Naive thymus-derived CD8-positive, alpha-beta T cell (primary cell): ENCODE results near the gene IZUMO3. TPM values are rescaled to one million over a fixed set of nuclear protein-coding genes. Genes with fewer than 3 reads are reported as not detected.
"Not testable (repeated sequence)": the region's sequence is repeated elsewhere in the genome, so short reads cannot be mapped to it uniquely, and the experiment has no call there.

Experiments
- ATAC-seq, 2 donors: fragments of 150-1000 bp; cut with Tn5 transposase in 1 of 2; sonication (Bioruptor Pico), chemical (Tn5 transposase) in 1 of 2; 1 replicate in 1 of 2; 2 replicates in 1 of 2; pipeline ENCODE4 v1.10.0; 2021; ENCODE audit warnings: mild to moderate bottlenecking in 2 of 2, moderate library complexity in 2 of 2
- POLR2A ChIA-PET: fragments of 350-600 bp; sonication (Branson Sonifier 250); formaldehyde crosslinking; loops from one replicate; lab custom pipeline; 2021; ENCODE audit warnings: antibody characterized with exemption; lab: Charles Lee
- DNase-seq, 10 donors: peaks; one replicate each; pipeline versions ENCODE4 v3.0.0 to v3.0.0-alpha.2; 2020 to 2022
- H3K27ac Mint-ChIP-seq, 10 donors: one replicate each; pipeline ENCODE4 v1.8.0; 2020 to 2022; ENCODE audit warnings: mild to moderate bottlenecking in 10 of 10, mixed read lengths in 10 of 10, moderate library complexity in 4 of 10, inconsistent platforms in 1 of 10
- H3K27me3 Mint-ChIP-seq, 5 donors: one replicate each; pipeline ENCODE4 v1.8.0; 2021 to 2022; ENCODE audit warnings: mixed read lengths in 5 of 5
- H3K36me3 Mint-ChIP-seq, 3 donors: one replicate each; pipeline ENCODE4 v1.8.0; 2020 to 2022; ENCODE audit warnings: mixed read lengths in 3 of 3, mild to moderate bottlenecking in 2 of 3, inconsistent platforms in 1 of 3
- H3K4me1 Mint-ChIP-seq, 4 donors: one replicate each; pipeline ENCODE4 v1.8.0; 2021 to 2022; ENCODE audit warnings: mixed read lengths in 4 of 4
- H3K4me3 Mint-ChIP-seq, 10 donors: one replicate each; pipeline ENCODE4 v1.8.0; 2020 to 2022; ENCODE audit warnings: mild to moderate bottlenecking in 10 of 10, mixed read lengths in 10 of 10, moderate library complexity in 6 of 10, inconsistent platforms in 1 of 10
- H3K9me3 Mint-ChIP-seq, 9 donors: one replicate each; pipeline ENCODE4 v1.8.0; 2020 to 2022; ENCODE audit warnings: mixed read lengths in 9 of 9, mild to moderate bottlenecking in 3 of 9, inconsistent platforms in 1 of 9, moderate library complexity in 1 of 9
- polyA plus RNA-seq, 3 donors: library from polyadenylated mRNA; unstranded; fragments of 300-500 nt; fragmentation: Illumina TruSeq; gene quantifications; one replicate each; pipeline ENCODE4 v1.2.3, GENCODE V29; 2021
- total RNA-seq, 8 experiments: library from RNA in 2 of 8; stranded (reverse) in 2 of 8; gene quantifications; one replicate each; pipeline ENCODE4 v1.2.3 and lab custom pipeline; 2021 to 2026

Gene IZUMO3, protein sequence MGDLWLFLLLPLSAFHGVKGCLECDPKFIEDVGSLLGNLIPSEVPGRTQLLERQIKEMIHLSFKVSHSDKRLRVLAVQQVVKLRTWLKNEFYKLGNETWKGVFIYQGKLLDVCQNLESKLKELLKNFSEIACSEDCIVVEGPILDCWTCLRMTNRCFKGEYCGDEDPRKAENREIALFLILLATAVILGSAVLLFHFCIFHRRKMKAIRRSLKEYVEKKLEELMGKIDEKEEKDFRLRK
- not detected for total RNA-seq
- polyA plus RNA-seq = not detected
- 0 to 0.17 (median 0) reads per million in 6 experiments for total RNA-seq (lab: John Stamatoyannopoulos, UW)

- Mint-ChIP-seq H3K36me3 (no peaks in the 10 kb centered on the region), H3K4me1 (no peaks in the 10 kb centered on the region), H3K4me3 (no peak within 1 kb of the TSS), H3K27me3 (no peaks in the 10 kb centered on the region), H3K27ac (no peak within 1 kb of the TSS), H3K9me3 (peaks cover 6 to 60% (median 19%) of the 10 kb centered on the region in 9 donors)
- POLR2A ChIA-PET = no interaction called here
- ATAC-seq = no peak
- DNase-seq = no peak
Observed at GRCh38 chr9:24545847-24546522, at the start of gene IZUMO3. TSS of gene IZUMO3 (minus strand) at chr9:24545897. CDS start at chr9:24545649, 248 bp downstream.

GRCh38 chr9:24594234-24594850 is 48.6 kb upstream of the IZUMO3 start:
- H3K27ac Mint-ChIP-seq = no peak overlapping the region
- POLR2A ChIA-PET = no interaction called here
- H3K9me3 Mint-ChIP-seq = peaks cover 6 to 42% (median 10%) of the 10 kb centered on the region in 9 donors
- no peaks in the 10 kb centered on the region for H3K4me1 Mint-ChIP-seq
- no peak for ATAC-seq
- no peaks in the 10 kb centered on the region for H3K36me3 Mint-ChIP-seq
- DNase-seq = no peak
- H3K4me3 Mint-ChIP-seq = no peak overlapping the region
- H3K27me3 Mint-ChIP-seq = no peaks in the 10 kb centered on the region

DNA sequence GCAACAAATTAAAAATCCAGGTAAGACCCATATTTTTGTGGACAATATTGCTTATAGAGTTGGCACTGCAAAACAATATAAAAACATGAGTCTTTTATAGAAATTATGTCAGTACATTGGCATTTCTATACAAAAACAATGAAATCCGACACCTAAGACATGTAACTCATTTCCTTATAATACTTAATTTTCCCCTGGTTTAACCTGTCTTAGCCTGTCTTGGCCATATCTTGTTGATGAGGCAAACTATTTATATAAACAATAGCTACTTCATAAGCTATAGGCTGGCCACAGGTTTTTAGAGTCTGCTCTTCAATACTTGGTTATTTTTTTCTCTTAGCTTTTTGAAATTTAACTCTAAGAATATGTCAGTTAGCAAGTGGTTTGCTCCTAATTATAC is 44.7 kb upstream of the IZUMO3 start:
- H3K4me1 Mint-ChIP-seq = no peaks in the 10 kb centered on the region
- POLR2A ChIA-PET = no interaction called here
- no peak for DNase-seq
- no peaks in the 10 kb centered on the region for H3K36me3 Mint-ChIP-seq
- H3K27me3 Mint-ChIP-seq = no peaks in the 10 kb centered on the region
- no peak overlapping the region for H3K27ac Mint-ChIP-seq
- no peak overlapping the region for H3K4me3 Mint-ChIP-seq
- no peak for ATAC-seq
- peaks cover under 1 to 29% (median 9%) of the 10 kb centered on the region in 9 donors for H3K9me3 Mint-ChIP-seq

- no peaks in the 10 kb centered on the region for H3K36me3 Mint-ChIP-seq
- ATAC-seq (no peak), DNase-seq (no peak)
- peaks cover 4 to 23% (median 14%) of the 10 kb centered on the region in 9 donors for H3K9me3 Mint-ChIP-seq
- H3K4me1 Mint-ChIP-seq = no peaks in the 10 kb centered on the region
- no peaks in the 10 kb centered on the region for H3K27me3 Mint-ChIP-seq
- POLR2A ChIA-PET = no interaction called here
- H3K4me3 Mint-ChIP-seq = no peak overlapping the region
- no peak overlapping the region for H3K27ac Mint-ChIP-seq
Observed at GRCh38 chr9:24587883-24588282, 42.2 kb upstream of the IZUMO3 start.

- Mint-ChIP-seq H3K27me3 (no peaks in the 10 kb centered on the region), H3K27ac (no peak overlapping the region), H3K9me3 (peaks cover 0 to 38% (median 12%) of the 10 kb centered on the region in 9 donors), H3K4me3 (no peak overlapping the region), H3K4me1 (no peaks in the 10 kb centered on the region), H3K36me3 (no peaks in the 10 kb centered on the region)
- DNase-seq = no peak
- POLR2A ChIA-PET = no interaction called here
- no peak for ATAC-seq
Observed at GRCh38 chr9:24582146-24583126, 36.7 kb upstream of the IZUMO3 start.

GRCh38 chr9:24580005-24580404 is 34.3 kb upstream of the IZUMO3 start:
- ATAC-seq, H3K36me3 Mint-ChIP-seq, POLR2A ChIA-PET, H3K4me1 Mint-ChIP-seq, H3K4me3 Mint-ChIP-seq, DNase-seq, H3K27me3 Mint-ChIP-seq, H3K27ac Mint-ChIP-seq: not testable (repeated sequence)
- peaks cover 0 to 25% (median 9%) of the 10 kb centered on the region in 9 donors for H3K9me3 Mint-ChIP-seq

DNA sequence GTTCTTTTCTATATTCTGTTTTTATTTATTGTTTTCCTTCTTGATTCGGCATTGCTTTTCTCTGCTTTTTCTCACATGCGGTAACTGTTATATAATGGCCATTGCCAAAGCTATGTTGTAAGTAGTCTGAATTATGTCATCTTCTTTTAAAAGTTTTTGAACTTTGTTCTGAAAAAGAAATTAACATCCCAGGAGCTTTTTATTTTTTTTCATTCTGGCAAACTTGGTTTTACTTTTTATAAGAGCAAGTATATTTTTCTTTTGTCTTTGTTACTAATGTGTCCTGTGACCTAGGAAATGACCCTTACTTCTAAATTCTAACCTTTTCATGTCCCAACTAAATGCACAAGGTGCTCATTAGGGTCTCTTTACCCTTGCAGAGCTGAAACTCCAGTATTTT is 26.7 kb upstream of the IZUMO3 start:
- H3K9me3 Mint-ChIP-seq = peaks cover 2 to 37% (median 17%) of the 10 kb centered on the region in 9 donors
- no peak overlapping the region for H3K4me3 Mint-ChIP-seq
- no peaks in the 10 kb centered on the region for H3K27me3 Mint-ChIP-seq
- no peak overlapping the region for H3K27ac Mint-ChIP-seq
- POLR2A ChIA-PET = no interaction called here
- no peaks in the 10 kb centered on the region for H3K36me3 Mint-ChIP-seq
- no peaks in the 10 kb centered on the region for H3K4me1 Mint-ChIP-seq
- DNase-seq (no peak), ATAC-seq (no peak)

GRCh38 chr9:24561957-24562356 is 16.3 kb upstream of the IZUMO3 start:
- Mint-ChIP-seq H3K9me3 (peaks cover 10 to 59% (median 17%) of the 10 kb centered on the region in 9 donors), H3K36me3 (no peaks in the 10 kb centered on the region), H3K27ac (no peak overlapping the region), H3K4me1 (no peaks in the 10 kb centered on the region), H3K27me3 (no peaks in the 10 kb centered on the region), H3K4me3 (no peak overlapping the region)
- POLR2A ChIA-PET = no interaction called here
- DNase-seq (no peak), ATAC-seq (no peak)

- Mint-ChIP-seq H3K9me3 (peaks cover 3 to 34% (median 14%) of the 10 kb centered on the region in 9 donors), H3K4me3 (no peak overlapping the region), H3K4me1 (no peaks in the 10 kb centered on the region), H3K36me3 (no peaks in the 10 kb centered on the region), H3K27ac (no peak overlapping the region), H3K27me3 (no peaks in the 10 kb centered on the region)
- POLR2A ChIA-PET = no interaction called here
- DNase-seq = no peak
- ATAC-seq = no peak
Observed at GRCh38 chr9:24553183-24553552, 7.5 kb upstream of the IZUMO3 start.

GRCh38 chr9:24552526-24553182 is 7.0 kb upstream of the IZUMO3 start:
- POLR2A ChIA-PET = no interaction called here
- ATAC-seq (no peak), DNase-seq (no peak)
- Mint-ChIP-seq H3K9me3 (peaks cover 3 to 38% (median 14%) of the 10 kb centered on the region in 9 donors), H3K27ac (no peak overlapping the region), H3K27me3 (no peaks in the 10 kb centered on the region), H3K4me3 (no peak overlapping the region), H3K36me3 (no peaks in the 10 kb centered on the region), H3K4me1 (no peaks in the 10 kb centered on the region)

DNA sequence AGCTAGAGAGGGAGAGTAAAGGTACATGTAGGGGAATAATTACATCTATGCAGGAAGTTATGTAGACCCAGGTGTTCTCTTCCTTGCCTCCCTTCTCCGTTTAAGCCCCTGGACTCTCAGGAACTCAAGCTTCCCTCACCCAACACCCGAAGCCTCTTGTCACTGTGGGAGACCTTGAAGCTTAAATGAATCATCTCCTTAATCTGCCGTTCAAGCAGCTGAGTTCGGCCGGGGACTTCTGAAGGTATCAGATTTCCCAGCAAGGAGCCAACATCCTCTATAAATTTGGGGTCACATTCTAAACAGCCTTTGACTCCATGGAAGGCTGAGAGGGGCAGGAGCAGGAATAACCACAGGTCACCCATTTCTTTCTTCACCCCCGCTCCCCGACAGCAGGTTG is 412 bp downstream of the IZUMO3 start:
- DNase-seq (no peak), ATAC-seq (no peak)
- peaks cover 6 to 56% (median 21%) of the 10 kb centered on the region in 9 donors for H3K9me3 Mint-ChIP-seq
- no peaks in the 10 kb centered on the region for H3K27me3 Mint-ChIP-seq
- no peaks in the 10 kb centered on the region for H3K4me1 Mint-ChIP-seq
- no peaks in the 10 kb centered on the region for H3K36me3 Mint-ChIP-seq
- H3K4me3 Mint-ChIP-seq = no peak overlapping the region
- POLR2A ChIA-PET = no interaction called here
- H3K27ac Mint-ChIP-seq = no peak overlapping the region

DNA sequence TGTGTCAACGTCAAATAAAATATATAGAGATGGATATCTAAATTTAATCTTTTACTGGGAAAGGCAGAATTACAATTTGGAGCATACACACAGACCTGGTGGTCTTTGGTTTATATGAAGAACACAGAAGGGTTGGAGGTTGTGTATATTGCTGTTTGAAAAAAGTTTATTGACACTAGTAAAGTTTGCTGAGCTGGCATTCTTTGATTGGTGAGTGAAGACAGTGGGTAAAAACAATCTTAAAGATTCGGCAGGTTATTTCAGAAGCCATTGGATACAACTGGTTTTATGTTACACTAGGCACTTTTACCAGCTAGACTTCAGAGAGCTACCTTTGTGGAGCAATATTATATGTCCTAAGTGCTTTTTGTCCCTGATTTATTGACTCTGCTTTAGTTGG is 27.2 kb downstream of the IZUMO3 start:
- DNase-seq (no peak), ATAC-seq (no peak)
- POLR2A ChIA-PET = no interaction called here
- Mint-ChIP-seq H3K27ac (no peak overlapping the region), H3K36me3 (no peaks in the 10 kb centered on the region), H3K9me3 (peaks cover 0 to 34% (median 6%) of the 10 kb centered on the region in 9 donors), H3K4me1 (no peaks in the 10 kb centered on the region), H3K4me3 (no peak overlapping the region), H3K27me3 (no peaks in the 10 kb centered on the region)
